ENCODE results near the gene DNAJC16.

- TF ChIP-seq CTCF (IDR thresholded peaks at IDR 0.05) (no peak), POLR2AphosphoS5 (IDR thresholded peaks at IDR 0.05) (no peak), POLR2A (IDR thresholded peaks at IDR 0.05) (no peak)
Measured at GRCh38 chr1:15558516-15558915, 31.9 kb downstream of the DNAJC16 start.

All from sigmoid colon (tissue), 4 donors.